OCI-LY7 (cell line): Measurements from ENCODE around the gene PBX2.

Experiments
- EZH2phosphoT487 ChIP-seq: fragments of 200-600 bp; sonication (generic); IDR thresholded peaks from 2 replicates; pipeline ENCODE4 v1.6.1; 2018; ENCODE audit warnings: low read depth, borderline replicate concordance, mild to moderate bottlenecking, mixed run types, antibody characterized with exemption, low read length, moderate library complexity, mixed read lengths
- TF ChIP-seq, protein P1 (sequence below): fragments of 200-600 bp; sonication (generic); conservative IDR thresholded peaks from 2 replicates; pipeline ENCODE4 v1.5.1; 2014; ENCODE audit warnings: mild to moderate bottlenecking, antibody characterized with exemption, low read length, moderate library complexity, mixed read lengths

DNA sequence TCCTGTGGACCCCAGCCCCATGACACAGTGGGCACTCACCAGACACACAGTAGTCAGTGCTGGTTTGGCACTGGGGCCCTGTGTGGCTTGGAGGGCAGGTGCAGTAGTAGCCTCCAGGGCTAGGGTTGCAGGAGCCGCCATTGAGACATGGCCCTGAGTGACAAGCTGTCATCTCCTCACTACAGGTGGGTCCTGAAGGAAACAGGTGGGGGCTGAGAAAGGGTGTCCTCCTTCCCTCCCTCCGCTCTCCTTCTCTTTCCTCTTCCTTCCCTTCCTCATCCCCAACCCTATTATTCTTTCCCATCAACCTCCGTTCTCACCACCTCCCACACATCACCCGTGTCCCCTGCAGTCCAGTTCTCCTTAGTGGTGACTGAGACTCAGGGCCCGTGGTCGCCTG, 23.6 kb upstream of the PBX2 start:
- TF ChIP-seq, protein P1, sequence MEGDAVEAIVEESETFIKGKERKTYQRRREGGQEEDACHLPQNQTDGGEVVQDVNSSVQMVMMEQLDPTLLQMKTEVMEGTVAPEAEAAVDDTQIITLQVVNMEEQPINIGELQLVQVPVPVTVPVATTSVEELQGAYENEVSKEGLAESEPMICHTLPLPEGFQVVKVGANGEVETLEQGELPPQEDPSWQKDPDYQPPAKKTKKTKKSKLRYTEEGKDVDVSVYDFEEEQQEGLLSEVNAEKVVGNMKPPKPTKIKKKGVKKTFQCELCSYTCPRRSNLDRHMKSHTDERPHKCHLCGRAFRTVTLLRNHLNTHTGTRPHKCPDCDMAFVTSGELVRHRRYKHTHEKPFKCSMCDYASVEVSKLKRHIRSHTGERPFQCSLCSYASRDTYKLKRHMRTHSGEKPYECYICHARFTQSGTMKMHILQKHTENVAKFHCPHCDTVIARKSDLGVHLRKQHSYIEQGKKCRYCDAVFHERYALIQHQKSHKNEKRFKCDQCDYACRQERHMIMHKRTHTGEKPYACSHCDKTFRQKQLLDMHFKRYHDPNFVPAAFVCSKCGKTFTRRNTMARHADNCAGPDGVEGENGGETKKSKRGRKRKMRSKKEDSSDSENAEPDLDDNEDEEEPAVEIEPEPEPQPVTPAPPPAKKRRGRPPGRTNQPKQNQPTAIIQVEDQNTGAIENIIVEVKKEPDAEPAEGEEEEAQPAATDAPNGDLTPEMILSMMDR = no peak
- no peak for TF ChIP-seq EZH2phosphoT487
